Ascending aorta (tissue), 2 donors: ENCODE data around the gene LDLRAD4. TPM values are rescaled to one million over a fixed set of nuclear protein-coding genes. Genes with fewer than 3 reads are reported as not detected.

Experiments
- DNase-seq, 2 donors: peaks; one replicate each; pipeline ENCODE4 v3.0.0-alpha.2; 2019; ENCODE audit warnings: low spot score in 2 of 2
- H3K27ac ChIP-seq, 2 donors: fragments of 200-600 bp; sonication (generic); one replicate each; pipeline ENCODE4 v1.5.1; 2016 to 2017; ENCODE audit warnings: mild to moderate bottlenecking in 1 of 2
- H3K27me3 ChIP-seq: fragments of 200-600 bp; sonication (generic); one replicate; pipeline ENCODE4 v1.5.1; 2017
- H3K36me3 ChIP-seq, 2 donors: fragments of 200-600 bp; sonication (generic); one replicate each; pipeline ENCODE4 v1.5.1; 2016
- H3K4me1 ChIP-seq, 2 donors: fragments of 200-600 bp; sonication (generic); one replicate each; pipeline ENCODE4 v1.5.1; 2016 to 2017; ENCODE audit warnings: mild to moderate bottlenecking in 1 of 2
- H3K4me3 ChIP-seq, 2 donors: fragments of 200-600 bp; sonication (generic); one replicate each; pipeline ENCODE4 v1.5.1; 2016 to 2017; ENCODE audit warnings: mild to moderate bottlenecking in 1 of 2
- H3K9me3 ChIP-seq, 2 donors: fragments of 200-600 bp; sonication (generic); one replicate each; pipeline ENCODE4 v1.5.1; 2016
- intact Hi-C: fragments of 100-400 bp; cut with DNase I; formaldehyde crosslinking; loops from one replicate; pipeline ENCODE4 v1.15.1; 2023
- total RNA-seq: library from RNA; depleted of rRNA; stranded (reverse); fragments of >200 nt; gene quantifications from one replicate; pipeline ENCODE4 v1.1.0, GENCODE V29; 2016
- TF ChIP-seq, protein P1 (sequence below), 3 experiments: fragments of 200-600 bp in 2 of 3; fragments of 450-650 bp in 1 of 3; sonication (generic) in 2 of 3; IDR thresholded peaks; one replicate each; pipeline ENCODE4 v1.5.1; 2016 to 2019; ENCODE audit warnings: antibody characterized with exemption in 3 of 3, mild to moderate bottlenecking in 1 of 3, moderate library complexity in 1 of 3

The LDLRAD4 gene
- total RNA-seq, 1 donor from 2014 or later: 21.0 TPM

DNA sequence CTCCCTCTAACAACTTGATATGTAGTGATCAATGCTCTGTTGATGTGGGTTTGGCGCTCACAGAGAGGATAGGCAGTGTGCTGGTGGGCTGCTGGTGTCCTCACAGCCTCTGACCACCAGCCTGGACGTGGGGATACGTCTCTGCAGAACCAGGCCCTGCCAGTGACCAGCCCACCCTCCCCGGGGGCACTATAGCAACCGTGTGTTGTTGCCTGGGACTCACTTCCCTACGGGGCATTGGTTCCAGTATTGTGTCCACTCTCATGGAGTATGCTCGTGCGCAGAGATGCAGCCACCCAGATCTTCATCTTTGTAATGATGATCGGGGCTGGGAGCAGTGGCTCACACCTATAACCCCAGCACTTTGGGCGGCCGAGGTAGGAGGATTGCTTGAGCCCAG, 180.1 kb downstream of the LDLRAD4 start:
- Histone ChIP-seq H3K27me3 (no peaks in the 10 kb centered on the region), H3K4me3 (no peak overlapping the region), H3K27ac (no peak overlapping the region), H3K9me3 (no peaks in the 10 kb centered on the region), H3K36me3 (peaks cover 0 to 13% of the 10 kb centered on the region in 2 donors), H3K4me1 (no peaks in the 10 kb centered on the region)
- TF ChIP-seq, protein P1, sequence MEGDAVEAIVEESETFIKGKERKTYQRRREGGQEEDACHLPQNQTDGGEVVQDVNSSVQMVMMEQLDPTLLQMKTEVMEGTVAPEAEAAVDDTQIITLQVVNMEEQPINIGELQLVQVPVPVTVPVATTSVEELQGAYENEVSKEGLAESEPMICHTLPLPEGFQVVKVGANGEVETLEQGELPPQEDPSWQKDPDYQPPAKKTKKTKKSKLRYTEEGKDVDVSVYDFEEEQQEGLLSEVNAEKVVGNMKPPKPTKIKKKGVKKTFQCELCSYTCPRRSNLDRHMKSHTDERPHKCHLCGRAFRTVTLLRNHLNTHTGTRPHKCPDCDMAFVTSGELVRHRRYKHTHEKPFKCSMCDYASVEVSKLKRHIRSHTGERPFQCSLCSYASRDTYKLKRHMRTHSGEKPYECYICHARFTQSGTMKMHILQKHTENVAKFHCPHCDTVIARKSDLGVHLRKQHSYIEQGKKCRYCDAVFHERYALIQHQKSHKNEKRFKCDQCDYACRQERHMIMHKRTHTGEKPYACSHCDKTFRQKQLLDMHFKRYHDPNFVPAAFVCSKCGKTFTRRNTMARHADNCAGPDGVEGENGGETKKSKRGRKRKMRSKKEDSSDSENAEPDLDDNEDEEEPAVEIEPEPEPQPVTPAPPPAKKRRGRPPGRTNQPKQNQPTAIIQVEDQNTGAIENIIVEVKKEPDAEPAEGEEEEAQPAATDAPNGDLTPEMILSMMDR (IDR thresholded peaks at IDR 0.05): no peak
- DNase-seq: peak in 1 of 2 donors; percentile 56
- intact Hi-C loops: no loop called here

DNA sequence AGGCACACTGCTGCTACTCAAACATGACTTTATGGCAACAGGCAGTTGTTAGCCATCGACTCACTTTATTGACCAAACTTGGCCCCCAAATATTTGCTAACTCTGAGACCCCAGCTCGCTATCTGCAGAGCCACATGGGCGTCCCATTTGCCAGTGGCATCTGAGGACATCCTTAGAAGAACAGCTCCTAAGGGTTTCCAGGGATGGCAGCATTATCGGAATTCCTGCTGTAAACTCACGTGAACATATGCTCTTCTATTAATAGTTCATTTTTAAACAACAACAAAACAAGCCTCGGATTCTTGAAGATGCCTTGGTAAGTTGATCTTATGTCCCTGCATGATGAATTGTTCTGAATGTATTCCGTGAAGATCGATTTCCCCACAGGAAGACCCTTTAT, 181.0 kb downstream of the LDLRAD4 start:
- intact Hi-C loops: no loop called here
- H3K4me1 ChIP-seq: no peaks in the 10 kb centered on the region
- peaks cover 0 to 13% of the 10 kb centered on the region in 2 donors for H3K36me3 ChIP-seq
- no peak overlapping the region for H3K4me3 ChIP-seq
- no peaks in the 10 kb centered on the region for H3K27me3 ChIP-seq
- TF ChIP-seq, protein P1 (IDR thresholded peaks at IDR 0.05): no peak
- H3K27ac ChIP-seq: no peak overlapping the region
- H3K9me3 ChIP-seq: no peaks in the 10 kb centered on the region
- DNase-seq: peak in 1 of 2 donors; percentile 35

DNA sequence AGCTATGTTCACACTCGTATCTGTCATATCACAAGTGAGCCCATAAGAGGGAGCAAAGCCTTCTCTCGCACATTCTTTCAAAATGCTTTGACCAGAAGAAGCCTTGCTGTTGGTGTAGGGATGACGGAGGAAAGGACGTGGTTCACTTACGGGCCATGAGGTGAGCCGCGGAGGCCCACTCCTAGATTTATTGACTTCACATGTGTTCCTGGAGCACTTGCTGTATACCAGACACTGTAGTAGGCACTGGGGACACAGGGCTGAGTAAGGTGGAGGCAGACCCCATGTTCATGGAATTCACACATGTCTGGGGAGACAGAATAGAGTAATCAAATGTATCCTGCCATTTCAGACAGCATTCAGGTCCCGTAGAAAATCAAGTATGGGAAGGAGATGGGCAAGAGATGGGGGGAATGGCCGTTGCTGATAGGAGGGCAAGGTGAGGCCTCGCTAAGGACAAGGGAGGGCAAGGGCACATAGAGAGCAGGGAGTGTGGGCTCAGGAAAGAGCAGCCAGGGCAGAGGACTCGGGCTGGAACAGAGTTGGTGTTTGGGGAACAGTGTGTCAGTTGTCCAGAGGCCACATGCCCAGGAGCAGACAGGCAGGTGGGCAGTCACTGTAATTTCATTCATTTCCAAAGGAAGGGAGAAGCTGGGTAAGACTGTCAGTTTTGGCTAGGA, 182.2 kb downstream of the LDLRAD4 start:
- intact Hi-C loops: no loop called here
- no peak overlapping the region for H3K27ac ChIP-seq
- peak in 1 of 2 donors; percentile 47 for DNase-seq
- H3K36me3 ChIP-seq: peaks cover 0 to 9% of the 10 kb centered on the region in 2 donors
- H3K27me3 ChIP-seq: no peaks in the 10 kb centered on the region
- H3K9me3 ChIP-seq: no peaks in the 10 kb centered on the region
- H3K4me3 ChIP-seq: no peak overlapping the region
- TF ChIP-seq, protein P1 (IDR thresholded peaks at IDR 0.05): no peak
- H3K4me1 ChIP-seq: no peaks in the 10 kb centered on the region

DNA sequence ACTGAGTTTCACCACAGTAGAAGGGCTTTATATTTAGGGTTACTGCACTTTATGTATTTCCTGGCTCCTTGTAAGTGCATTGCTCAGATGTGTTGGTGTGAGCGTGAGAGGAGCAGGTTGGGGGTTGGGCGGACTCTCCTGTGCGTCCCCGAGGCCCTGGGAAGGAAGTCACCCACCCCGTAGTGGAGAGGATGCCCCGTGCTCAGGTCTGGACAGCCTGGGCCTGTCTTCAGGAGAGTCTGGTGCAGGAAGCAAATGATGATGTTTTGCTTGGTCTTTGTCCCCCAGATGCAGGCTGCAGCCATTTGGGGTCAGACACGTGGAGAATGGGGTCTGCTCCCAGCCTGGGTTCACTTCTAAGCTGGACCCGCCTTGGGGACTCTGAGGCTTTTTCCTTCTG, 182.8 kb downstream of the LDLRAD4 start:
- no peaks in the 10 kb centered on the region for H3K27me3 ChIP-seq
- H3K9me3 ChIP-seq: no peaks in the 10 kb centered on the region
- H3K36me3 ChIP-seq: peaks cover 0 to 9% of the 10 kb centered on the region in 2 donors
- intact Hi-C loops: no loop called here
- DNase-seq: peak in 1 of 2 donors; percentile 49
- no peaks in the 10 kb centered on the region for H3K4me1 ChIP-seq
- no peak overlapping the region for H3K4me3 ChIP-seq
- H3K27ac ChIP-seq: no peak overlapping the region
- TF ChIP-seq, protein P1 (IDR thresholded peaks at IDR 0.05): no peak

DNA sequence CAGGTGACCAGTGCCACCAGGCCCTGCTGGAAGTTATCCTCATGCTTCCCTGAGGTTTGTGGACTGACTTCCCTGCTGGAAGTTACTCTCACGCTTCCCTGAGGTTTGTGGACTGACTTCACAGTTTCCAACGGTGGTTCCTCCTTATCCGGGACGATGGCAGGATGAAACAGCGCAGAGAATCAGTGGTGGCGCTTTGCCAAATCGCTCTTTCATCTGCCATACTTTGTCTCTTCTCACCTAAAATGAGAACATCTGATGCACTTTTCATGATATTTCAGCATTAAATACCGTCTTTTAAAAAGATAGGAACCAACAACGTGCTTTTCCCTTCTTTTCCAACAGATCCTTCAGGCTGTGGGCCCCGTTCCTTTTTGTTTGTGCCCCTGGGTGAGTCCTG, 183.3 kb downstream of the LDLRAD4 start:
- no peak for DNase-seq
- Histone ChIP-seq H3K4me1 (no peaks in the 10 kb centered on the region), H3K27ac (no peak overlapping the region), H3K36me3 (peaks cover 0 to 9% of the 10 kb centered on the region in 2 donors), H3K9me3 (no peaks in the 10 kb centered on the region), H3K4me3 (no peak overlapping the region), H3K27me3 (no peaks in the 10 kb centered on the region)
- TF ChIP-seq, protein P1 (IDR thresholded peaks at IDR 0.05): no peak
- intact Hi-C loops: no loop called here
